BLaER1 (cell line): ENCODE data around the gene MOB3B.

ENCODE experiments used
- H3K27ac ChIP-seq: shearing (Covaris generic); formaldehyde crosslinking; 2 replicates; pipeline ENCODE4 v1.8.1; 2022
- H3K27me3 ChIP-seq: shearing (Covaris generic); formaldehyde crosslinking; 2 replicates; pipeline ENCODE4 v1.8.1; 2022
- H3K36me3 ChIP-seq: shearing (Covaris generic); formaldehyde crosslinking; 2 replicates; pipeline ENCODE4 v1.8.1; 2022
- H3K4me1 ChIP-seq: shearing (Covaris generic); formaldehyde crosslinking; 2 replicates; pipeline ENCODE4 v1.8.1; 2022
- H3K4me2 ChIP-seq: shearing (Covaris generic); formaldehyde crosslinking; 2 replicates; pipeline ENCODE4 v1.8.1; 2022
- H3K4me3 ChIP-seq: shearing (Covaris generic); formaldehyde crosslinking; 2 replicates; pipeline ENCODE4 v1.8.1; 2022
- H3K9ac ChIP-seq: shearing (Covaris generic); formaldehyde crosslinking; 2 replicates; pipeline ENCODE4 v1.8.1; 2022
- H3K9me3 ChIP-seq: shearing (Covaris generic); formaldehyde crosslinking; 2 replicates; pipeline ENCODE4 v1.8.1; 2022
- H4K20me1 ChIP-seq: shearing (Covaris generic); formaldehyde crosslinking; 2 replicates; pipeline ENCODE4 v1.8.1; 2022
- Cebpa-rat ChIP-seq: shearing (Covaris generic); IDR thresholded peaks from 2 replicates; pipeline ENCODE4 v1.8.1; 2022

Gene MOB3B

DNA sequence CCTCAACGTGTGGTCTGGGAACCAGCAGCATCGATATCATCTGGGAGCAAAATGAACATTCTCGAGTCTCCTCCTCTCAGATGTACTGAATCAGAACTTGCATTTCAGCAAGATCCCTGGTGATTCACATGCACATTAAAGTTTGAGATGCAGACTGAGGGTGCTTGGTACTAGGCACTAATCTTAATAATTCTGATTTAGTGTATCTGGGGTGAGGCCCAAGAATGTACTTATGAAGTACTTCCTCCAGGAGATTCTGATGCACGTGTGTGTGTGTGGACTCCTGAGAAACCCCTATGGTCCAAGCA lies 176.5 kb downstream of the MOB3B start:
- no peak for TF ChIP-seq Cebpa-rat

DNA sequence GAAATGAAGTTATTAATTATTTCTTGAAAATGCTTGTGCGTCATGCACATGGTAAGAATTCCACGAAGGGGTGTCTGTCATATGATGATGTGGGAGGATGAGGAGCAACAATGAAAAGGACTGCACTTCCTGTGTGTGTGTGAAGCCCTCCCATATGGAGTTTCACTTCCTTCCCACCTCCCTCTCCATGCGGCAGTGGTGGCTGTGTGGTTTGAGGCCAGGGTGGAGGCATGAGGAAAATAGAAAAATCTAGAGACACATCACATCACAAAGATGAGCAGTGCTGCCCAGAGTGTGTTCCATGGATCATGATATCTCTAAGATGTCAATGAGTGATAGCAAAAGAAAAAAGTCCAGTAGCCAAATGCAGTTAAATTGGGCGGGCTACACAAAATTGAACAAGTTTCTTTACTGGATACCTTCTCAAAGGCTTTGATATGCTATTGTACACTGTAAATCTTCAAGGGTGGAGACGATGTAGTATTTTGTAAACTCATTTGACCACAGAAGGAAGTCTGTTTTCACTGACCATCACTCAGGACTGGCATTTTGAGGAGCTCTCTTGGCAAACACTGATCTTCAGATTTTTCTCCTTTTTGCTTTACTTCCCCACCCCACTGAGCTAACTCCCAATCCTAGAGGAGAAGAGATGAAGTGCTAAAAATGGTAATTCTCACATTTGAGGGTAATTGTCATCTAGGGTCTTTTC lies 177.0 kb downstream of the MOB3B start:
- TF ChIP-seq Cebpa-rat = no peak
- H4K20me1 ChIP-seq = no peaks in the 10 kb centered on the region
- no peak overlapping the region for H3K9ac ChIP-seq
- H3K27ac ChIP-seq = no peak overlapping the region
- no peak overlapping the region for H3K4me3 ChIP-seq
- H3K9me3 ChIP-seq = no peaks in the 10 kb centered on the region
- peak overlapping the region; percentile 57 for H3K4me2 ChIP-seq
- no peaks in the 10 kb centered on the region; the same call in 1 of the 2 replicates for H3K36me3 ChIP-seq
- no peaks in the 10 kb centered on the region for H3K27me3 ChIP-seq
- peaks cover 28% of the 10 kb centered on the region for H3K4me1 ChIP-seq

More for the DNA sequence above, 176.5 kb downstream of the MOB3B start:
- no peaks in the 10 kb centered on the region for H3K36me3 ChIP-seq
- no peaks in the 10 kb centered on the region for H3K9me3 ChIP-seq
- no peaks in the 10 kb centered on the region for H4K20me1 ChIP-seq
- no peak overlapping the region for H3K9ac ChIP-seq
- peaks cover 28% of the 10 kb centered on the region for H3K4me1 ChIP-seq
- H3K4me2 ChIP-seq = peak overlapping the region; percentile 57
- H3K27ac ChIP-seq = no peak overlapping the region
- H3K27me3 ChIP-seq = no peaks in the 10 kb centered on the region
- H3K4me3 ChIP-seq = no peak overlapping the region

DNA sequence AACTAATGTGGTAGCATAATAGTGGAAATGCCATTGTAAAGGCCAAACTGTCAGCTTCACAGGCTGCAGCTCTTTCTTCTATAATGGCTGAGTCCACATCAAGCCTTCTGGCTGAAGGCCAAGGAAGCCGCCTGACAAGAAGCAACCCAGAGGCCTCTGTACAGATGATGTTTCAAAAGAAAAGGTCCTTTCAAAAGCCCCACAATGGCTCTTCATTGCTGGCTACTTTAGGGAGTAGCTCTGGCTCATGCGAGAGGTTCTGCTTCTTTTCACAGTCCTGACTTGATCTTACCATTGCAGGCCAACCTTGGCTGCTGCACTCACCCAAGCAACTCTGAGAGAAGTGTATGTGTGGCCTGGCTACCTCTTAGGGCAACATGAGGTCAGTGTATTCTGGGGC lies 178.2 kb downstream of the MOB3B start:
- Histone ChIP-seq H3K27me3 (no peaks in the 10 kb centered on the region), H3K4me3 (no peak overlapping the region), H3K9ac (no peak overlapping the region), H3K4me1 (peaks cover 28% of the 10 kb centered on the region), H3K27ac (no peak overlapping the region), H3K36me3 (no peaks in the 10 kb centered on the region; the same call in 1 of the 2 replicates), H3K4me2 (0 out of 2 replicates have a peak overlapping the region, but pooled peaks have one; percentile 57), H4K20me1 (no peaks in the 10 kb centered on the region), H3K9me3 (0 out of 2 replicates have a peak, but pooled peaks cover 7% of the 10 kb centered on the region)
- no peak for TF ChIP-seq Cebpa-rat

DNA sequence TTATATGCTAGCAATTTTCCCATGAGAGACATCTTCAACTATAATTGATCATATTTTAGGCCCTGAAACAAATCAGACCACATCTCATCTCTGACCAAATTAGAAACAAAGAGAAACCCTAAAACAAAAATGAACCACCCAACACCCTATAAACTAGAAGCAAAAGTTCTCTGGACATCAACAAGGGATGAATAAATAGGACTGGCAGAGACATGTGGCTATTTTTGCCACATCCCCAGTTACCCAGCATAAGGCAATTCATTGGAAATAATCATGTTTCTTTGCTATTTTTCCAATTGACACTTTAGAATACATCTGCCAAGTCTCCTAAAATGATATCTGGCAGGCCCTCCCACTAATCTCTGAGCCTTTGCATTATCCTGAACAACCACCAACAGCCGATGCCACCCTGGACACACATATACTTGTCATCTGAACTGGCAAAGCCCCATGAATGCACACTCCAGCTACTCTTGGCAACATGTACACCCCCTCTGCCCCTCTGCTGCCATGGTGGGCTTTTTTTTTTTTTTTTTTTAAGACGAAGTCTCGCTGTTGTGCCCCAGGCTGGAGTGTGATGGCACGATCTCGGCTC lies 179.1 kb downstream of the MOB3B start:
- Histone ChIP-seq H3K4me3 (no peak overlapping the region), H3K4me2 (no peak overlapping the region), H3K36me3 (no peaks in the 10 kb centered on the region; the same call in 1 of the 2 replicates), H3K27ac (no peak overlapping the region), H4K20me1 (no peaks in the 10 kb centered on the region), H3K4me1 (peaks cover 28% of the 10 kb centered on the region), H3K9me3 (0 out of 2 replicates have a peak, but pooled peaks cover 7% of the 10 kb centered on the region), H3K9ac (no peak overlapping the region), H3K27me3 (no peaks in the 10 kb centered on the region)
- TF ChIP-seq Cebpa-rat = no peak

DNA sequence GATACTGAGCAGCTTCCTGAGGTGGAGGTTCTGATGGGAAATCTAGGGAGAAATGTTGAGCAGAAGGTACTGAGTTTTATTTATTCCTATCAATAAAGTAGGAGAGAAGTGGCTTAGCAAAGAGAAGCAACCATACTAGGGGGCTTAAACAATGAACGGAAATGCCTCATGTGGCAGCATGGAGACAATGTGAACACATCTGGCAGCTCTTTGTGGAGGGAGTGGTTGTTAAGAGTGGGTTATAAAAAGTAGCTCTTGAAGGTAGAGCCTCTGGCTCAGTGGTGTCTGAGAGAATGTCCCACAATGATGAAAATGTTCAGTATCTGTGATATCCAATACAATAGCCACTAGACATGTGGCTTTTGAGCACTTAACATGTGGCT lies 179.9 kb downstream of the MOB3B start:
- Histone ChIP-seq H3K4me1 (peaks cover 28% of the 10 kb centered on the region), H3K27me3 (no peaks in the 10 kb centered on the region), H3K36me3 (no peaks in the 10 kb centered on the region; the same call in 1 of the 2 replicates), H3K9me3 (0 out of 2 replicates have a peak, but pooled peaks cover 7% of the 10 kb centered on the region), H3K27ac (no peak overlapping the region), H3K4me2 (no peak overlapping the region), H4K20me1 (no peaks in the 10 kb centered on the region), H3K4me3 (no peak overlapping the region), H3K9ac (no peak overlapping the region)
- TF ChIP-seq Cebpa-rat = no peak

DNA sequence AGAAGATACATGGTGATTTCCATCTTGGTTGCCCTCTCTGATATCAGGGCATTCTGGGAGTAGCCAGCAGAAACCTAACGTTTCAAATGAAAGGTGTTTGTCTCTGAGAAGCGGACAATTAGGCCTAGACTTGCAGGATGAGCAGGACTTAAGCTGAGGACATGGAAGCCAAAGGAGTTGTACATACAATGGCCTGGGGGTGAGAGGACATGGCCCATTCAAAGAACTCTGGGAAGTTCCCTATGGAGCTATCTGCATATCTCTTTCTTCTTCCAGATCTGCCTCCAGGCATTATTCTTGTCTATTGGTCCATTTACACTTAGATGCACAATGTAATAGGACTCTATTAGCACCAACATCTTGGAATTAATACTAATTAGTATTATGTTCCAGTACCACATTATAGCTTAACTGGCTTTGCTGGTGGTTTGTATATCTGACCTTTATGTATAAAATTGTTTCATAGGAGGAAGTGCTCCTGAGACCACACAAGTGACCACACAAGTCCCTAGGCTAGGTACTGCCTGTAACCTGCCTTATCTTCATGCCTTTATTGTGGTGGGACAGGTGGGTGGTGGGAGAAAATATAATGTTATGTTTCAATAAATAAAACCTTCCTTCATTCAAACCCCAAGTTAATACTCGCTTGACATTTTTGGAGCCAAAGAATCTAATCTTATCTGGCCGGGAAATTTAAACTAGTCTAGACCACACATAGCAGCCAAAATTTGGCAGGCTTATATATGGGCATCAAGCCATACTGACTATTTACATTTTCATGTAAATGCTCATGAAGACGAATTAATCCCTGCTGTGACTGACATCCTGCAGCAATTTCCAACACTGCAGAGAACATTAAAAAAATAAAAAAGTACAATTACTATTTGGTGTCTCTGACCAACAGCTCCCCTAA lies 180.6 kb downstream of the MOB3B start:
- no peak overlapping the region for H3K4me2 ChIP-seq
- H3K27ac ChIP-seq = no peak overlapping the region
- no peaks in the 10 kb centered on the region; the same call in 1 of the 2 replicates for H3K36me3 ChIP-seq
- no peaks in the 10 kb centered on the region for H4K20me1 ChIP-seq
- no peak overlapping the region for H3K4me3 ChIP-seq
- no peak overlapping the region for H3K9ac ChIP-seq
- peaks cover 27% of the 10 kb centered on the region for H3K4me1 ChIP-seq
- TF ChIP-seq Cebpa-rat = no peak
- H3K27me3 ChIP-seq = no peaks in the 10 kb centered on the region
- H3K9me3 ChIP-seq = 0 out of 2 replicates have a peak, but pooled peaks cover 11% of the 10 kb centered on the region

DNA sequence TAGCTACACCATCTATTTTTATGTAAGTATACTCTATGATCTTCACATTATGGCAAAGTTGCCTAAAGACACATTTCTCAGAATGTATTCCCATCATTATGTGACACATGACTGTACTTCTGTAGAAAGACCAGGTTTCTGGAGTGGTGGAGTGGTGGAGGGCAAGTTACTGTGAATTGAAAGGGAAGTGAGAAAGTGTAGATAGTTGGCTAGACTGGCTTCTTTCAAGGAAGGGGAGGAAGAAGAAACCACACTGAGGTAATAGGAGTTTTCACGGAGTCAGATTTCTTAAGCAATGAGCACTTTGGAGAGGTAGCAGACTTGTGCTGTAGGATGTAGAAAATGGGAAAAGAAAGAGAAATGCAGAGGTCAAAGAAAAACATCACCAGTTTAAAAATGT lies 181.7 kb downstream of the MOB3B start:
- Histone ChIP-seq H4K20me1 (no peaks in the 10 kb centered on the region), H3K27ac (no peak overlapping the region), H3K27me3 (no peaks in the 10 kb centered on the region), H3K9ac (no peak overlapping the region), H3K9me3 (peaks cover 18% of the 10 kb centered on the region), H3K4me3 (no peak overlapping the region), H3K4me1 (peaks cover 16% of the 10 kb centered on the region), H3K4me2 (no peak overlapping the region), H3K36me3 (no peaks in the 10 kb centered on the region; the same call in 1 of the 2 replicates)
- no peak for TF ChIP-seq Cebpa-rat

DNA sequence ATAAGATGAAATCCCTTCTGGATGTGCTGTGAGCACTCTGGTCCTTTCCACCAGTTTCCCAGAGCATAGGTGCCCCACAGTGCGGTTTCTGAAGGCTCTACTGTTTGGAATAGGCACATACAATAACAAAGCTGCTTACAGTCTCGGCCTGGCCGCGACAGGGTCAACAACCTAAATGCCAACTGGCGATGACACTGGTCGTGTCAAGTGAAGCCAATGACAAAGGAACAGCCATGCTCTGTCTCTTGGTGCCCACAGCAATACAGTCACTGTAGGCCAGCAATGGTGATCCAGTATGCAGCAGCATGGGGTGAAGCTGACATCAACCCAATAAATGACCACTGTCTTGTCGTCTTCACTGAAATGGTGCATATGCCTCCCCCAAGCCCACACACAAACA lies 184.8 kb downstream of the MOB3B start:
- no peak for TF ChIP-seq Cebpa-rat
- Histone ChIP-seq H3K4me2 (no peak overlapping the region), H3K4me1 (peaks cover 22% of the 10 kb centered on the region)

DNA sequence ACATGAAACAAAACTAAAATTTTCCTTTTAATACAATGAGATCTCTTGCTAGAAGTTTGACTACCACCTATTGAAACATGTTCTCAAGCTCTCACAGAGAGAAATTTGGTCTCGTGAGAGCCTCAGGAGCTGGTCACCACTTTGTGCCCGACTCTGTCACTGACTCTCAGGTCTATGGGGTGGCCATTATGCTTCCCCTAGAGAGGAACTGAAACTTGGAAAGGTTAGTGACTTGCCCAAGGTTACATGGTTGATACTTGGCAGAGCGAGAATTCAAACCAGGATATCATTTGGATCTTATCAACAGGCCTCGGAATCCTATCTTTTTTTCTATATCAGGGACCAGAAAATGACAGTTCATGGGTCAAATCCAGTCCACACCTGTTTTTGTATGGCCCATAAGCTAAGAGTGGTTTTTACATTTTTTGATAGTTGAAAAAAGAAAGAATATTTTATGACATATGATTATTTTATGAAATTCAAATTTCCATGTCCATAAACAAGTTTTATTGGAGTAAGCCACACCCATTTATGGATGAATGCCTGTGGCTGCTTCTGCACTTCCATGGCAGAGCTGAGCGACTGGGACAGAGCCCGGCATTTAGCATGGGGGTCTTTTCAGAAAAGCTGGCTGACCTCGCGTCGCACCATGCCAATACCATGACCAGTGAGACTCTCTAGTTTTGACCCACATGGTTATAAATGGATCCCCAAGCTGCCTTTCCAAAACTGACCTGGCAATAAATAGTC lies 187.9 kb downstream of the MOB3B start:
- Histone ChIP-seq H3K27ac (no peak overlapping the region), H3K9ac (no peak overlapping the region), H3K4me3 (no peak overlapping the region), H3K4me1 (peaks cover 36% of the 10 kb centered on the region), H3K27me3 (no peaks in the 10 kb centered on the region), H3K4me2 (peak overlapping the region; percentile 36), H4K20me1 (no peaks in the 10 kb centered on the region), H3K36me3 (no peaks in the 10 kb centered on the region), H3K9me3 (peaks cover 11% of the 10 kb centered on the region)
- TF ChIP-seq Cebpa-rat = no peak

More for the DNA sequence above, 184.8 kb downstream of the MOB3B start:
- H3K4me3 ChIP-seq = no peak overlapping the region
- no peaks in the 10 kb centered on the region; the same call in 1 of the 2 replicates for H3K36me3 ChIP-seq
- H3K27me3 ChIP-seq = no peaks in the 10 kb centered on the region
- no peaks in the 10 kb centered on the region for H4K20me1 ChIP-seq
- H3K9ac ChIP-seq = no peak overlapping the region
- no peak overlapping the region for H3K27ac ChIP-seq
- peaks cover 18% of the 10 kb centered on the region for H3K9me3 ChIP-seq
